ENCODE results near the gene TMEM131.

DNA sequence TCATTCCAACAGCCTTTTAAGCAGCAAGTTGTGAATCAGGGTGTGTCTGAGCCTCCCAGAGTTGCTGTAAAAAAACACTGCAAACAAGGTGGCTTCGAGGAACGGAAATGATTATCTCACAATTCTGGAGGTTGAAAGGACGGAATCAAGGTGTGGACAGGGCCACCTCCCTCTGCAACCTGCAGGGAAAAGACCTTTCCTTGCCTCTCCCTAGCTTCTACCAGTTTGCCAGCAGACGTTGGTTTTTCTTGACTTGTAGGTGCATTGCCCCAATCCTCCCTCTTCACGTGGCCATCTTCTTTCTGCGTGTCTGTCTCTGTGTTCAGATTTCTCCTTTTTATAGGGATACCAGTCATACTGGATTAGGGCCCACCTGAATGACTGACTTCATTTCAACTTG, 24.8 kb upstream of the TMEM131 start:
- TF ChIP-seq, protein P1, sequence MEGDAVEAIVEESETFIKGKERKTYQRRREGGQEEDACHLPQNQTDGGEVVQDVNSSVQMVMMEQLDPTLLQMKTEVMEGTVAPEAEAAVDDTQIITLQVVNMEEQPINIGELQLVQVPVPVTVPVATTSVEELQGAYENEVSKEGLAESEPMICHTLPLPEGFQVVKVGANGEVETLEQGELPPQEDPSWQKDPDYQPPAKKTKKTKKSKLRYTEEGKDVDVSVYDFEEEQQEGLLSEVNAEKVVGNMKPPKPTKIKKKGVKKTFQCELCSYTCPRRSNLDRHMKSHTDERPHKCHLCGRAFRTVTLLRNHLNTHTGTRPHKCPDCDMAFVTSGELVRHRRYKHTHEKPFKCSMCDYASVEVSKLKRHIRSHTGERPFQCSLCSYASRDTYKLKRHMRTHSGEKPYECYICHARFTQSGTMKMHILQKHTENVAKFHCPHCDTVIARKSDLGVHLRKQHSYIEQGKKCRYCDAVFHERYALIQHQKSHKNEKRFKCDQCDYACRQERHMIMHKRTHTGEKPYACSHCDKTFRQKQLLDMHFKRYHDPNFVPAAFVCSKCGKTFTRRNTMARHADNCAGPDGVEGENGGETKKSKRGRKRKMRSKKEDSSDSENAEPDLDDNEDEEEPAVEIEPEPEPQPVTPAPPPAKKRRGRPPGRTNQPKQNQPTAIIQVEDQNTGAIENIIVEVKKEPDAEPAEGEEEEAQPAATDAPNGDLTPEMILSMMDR (IDR thresholded peaks at IDR 0.05): no peak
- no peak for TF ChIP-seq POLR2A (IDR thresholded peaks at IDR 0.05)

Measured in heart left ventricle (tissue), 13 donors.